Astrocyte of the spinal cord (primary cell): ENCODE data around the gene AGPAT4.
A peak's percentile ranks its signal among the peaks of the same experiment; 100 is the strongest.

ENCODE experiments used
- DNase-seq: peaks from one replicate; pipeline ENCODE4 v3.0.0; 2011; ENCODE audit warnings: low read depth, low spot score
- H3K4me3 ChIP-seq: 2 replicates; pipeline ENCODE4 v1.5.1; 2011; ENCODE audit warnings: low read depth, mild to moderate bottlenecking, low read length, moderate library complexity
- CTCF ChIP-seq: IDR thresholded peaks from 2 replicates; pipeline ENCODE4 v1.5.1; 2012; ENCODE audit warnings: low read depth, mild to moderate bottlenecking, low read length, inconsistent platforms
- in situ Hi-C: cut with HindIII; loops from 2 replicates; pipeline ENCODE4 v1.10.0; 2017; ENCODE audit warnings: low sequenced_read_pairs

AGPAT4 gene

DNA sequence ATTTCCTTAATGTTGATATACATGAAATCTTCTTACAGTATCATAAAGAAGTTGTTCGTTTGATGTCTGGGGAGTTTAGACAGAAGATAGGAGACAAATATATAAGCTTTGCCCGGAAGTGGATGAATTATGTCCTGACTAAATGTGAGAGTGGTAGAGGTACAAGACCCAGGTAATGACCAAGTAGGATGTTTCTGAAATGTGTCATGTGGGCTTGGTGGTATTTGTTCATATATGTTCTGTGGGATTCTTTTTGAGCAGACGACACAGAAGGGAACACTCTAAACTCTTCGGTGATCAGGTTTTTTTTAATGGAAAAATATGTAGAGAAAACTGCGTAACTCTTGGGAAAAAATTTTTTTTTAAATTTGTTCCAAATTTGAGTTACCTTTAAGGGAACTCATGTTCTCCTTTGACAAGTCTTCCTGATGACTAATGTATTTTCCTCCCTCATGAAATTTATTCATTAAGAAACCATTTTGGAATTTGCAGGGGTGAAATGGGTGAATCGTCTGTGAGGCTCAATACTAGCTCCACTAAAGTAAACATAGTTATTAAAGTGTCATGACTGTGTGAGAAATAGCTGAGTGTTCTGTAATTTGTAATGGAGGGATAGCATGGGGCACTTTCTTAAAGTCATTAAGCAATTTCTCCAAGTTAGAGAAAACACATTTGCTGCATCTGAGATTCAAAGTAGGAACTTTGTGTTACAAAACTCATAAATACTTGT is 181.7 kb downstream of the AGPAT4 start:
- in situ Hi-C loops: no loop called here
- H3K4me3 ChIP-seq: no peak overlapping the region
- TF ChIP-seq CTCF: no peak
- DNase-seq: no peak

- TF ChIP-seq CTCF: no peak
- in situ Hi-C loops: no loop called here
- no peak for DNase-seq
- no peak overlapping the region for H3K4me3 ChIP-seq
Observed at GRCh38 chr6:161091151-161091550, 182.7 kb downstream of the AGPAT4 start.

DNA sequence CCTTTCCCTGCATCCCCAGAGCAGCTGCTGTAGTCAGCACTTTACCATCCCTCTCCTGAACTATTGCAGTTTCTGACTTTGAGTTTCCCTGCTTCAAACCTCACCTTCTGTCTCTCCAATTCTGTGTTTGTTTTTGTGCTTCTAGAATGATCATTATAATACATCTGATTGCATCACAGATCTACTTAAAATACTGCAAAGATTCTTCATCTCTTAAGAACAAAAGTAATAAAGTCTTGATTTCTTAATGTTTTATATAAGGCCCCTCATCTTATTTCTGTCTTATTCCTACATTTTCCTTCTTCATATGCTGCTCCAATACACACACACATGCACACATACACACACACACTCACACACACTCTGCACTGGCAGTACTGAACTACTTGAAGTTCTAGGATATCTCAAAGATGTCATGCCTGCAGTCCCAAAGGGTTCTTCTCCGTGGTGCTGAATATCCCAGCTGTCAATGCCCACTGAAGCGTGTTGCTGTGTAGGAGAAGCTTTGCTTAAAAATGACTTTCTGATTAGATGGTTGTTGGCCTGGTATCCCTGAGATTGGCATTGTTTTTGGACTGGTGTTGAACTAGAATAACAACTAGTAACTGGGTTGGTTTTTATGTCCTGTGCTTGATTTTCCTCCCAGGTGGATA is 185.1 kb downstream of the AGPAT4 start:
- no peak overlapping the region for H3K4me3 ChIP-seq
- peak; percentile 25 for DNase-seq
- TF ChIP-seq CTCF: no peak
- in situ Hi-C loops: no loop called here

GRCh38 chr6:161085246-161085645 is 188.6 kb downstream of the AGPAT4 start:
- no peak for DNase-seq
- no peak for TF ChIP-seq CTCF
- H3K4me3 ChIP-seq: no peak overlapping the region
- in situ Hi-C loops: no loop called here

DNA sequence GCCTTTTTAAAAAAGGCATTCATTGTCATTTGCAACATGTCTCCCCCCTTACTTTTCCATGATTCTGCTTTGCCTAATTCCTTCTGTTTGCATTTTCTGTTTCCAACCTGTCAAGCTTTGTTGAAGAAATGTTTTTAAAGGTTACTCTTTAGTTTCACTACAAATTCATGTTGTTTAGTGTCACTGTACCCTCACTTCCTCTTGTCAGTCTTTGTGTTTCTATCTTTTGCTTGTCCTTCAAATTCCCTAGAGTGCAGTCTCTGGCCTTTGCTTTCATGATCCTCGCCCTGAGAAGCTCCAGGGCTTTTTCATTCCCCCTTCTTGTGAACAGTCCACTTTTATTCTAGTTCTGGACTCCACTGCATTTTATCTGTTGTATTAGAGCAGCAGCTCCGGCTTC is 191.6 kb downstream of the AGPAT4 start:
- in situ Hi-C loops: no loop called here
- no peak for TF ChIP-seq CTCF
- DNase-seq: no peak
- H3K4me3 ChIP-seq: no peak overlapping the region

DNA sequence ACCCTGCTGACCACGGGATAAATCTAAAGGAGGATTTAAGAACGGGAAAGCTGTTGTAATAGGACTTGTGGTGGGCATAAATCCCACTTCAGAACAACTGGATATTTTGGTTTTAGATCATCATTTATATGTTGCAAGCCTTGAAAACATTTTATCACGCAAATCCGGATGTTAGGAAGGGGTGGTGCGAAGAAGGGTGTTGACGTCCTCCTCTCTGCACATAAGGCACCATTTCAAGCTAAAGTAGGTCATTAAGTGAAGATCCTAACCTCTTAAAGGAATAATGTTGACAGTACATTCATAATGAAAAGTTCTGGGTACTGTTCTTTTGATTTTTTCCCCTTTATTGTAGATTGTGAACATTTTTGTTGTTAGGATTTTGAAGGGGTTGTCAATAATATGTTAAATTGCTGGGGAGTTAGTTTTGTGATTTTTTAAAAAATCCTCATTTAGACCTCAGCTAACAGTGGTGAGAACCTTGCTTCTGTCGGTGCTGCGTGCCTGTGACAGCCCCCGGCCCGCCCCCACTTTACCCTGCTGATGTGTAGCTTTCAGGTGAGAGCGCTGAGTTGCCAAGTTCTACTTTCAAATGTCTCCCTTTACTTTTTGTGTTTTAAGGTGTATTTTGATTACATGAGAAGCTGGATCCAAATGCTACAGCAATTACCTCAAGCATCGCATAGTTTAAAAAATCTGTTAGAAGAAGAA is 193.4 kb downstream of the AGPAT4 start:
- in situ Hi-C loops: no loop called here
- DNase-seq: no peak
- TF ChIP-seq CTCF: no peak
- H3K4me3 ChIP-seq: no peak overlapping the region
